Kidney epithelial cell (primary cell): Measurements from ENCODE around the gene KIAA1671. TPM values are rescaled to one million over a fixed set of nuclear protein-coding genes. Genes with fewer than 3 reads are reported as not detected.
"Not testable (repeated sequence)": the region's sequence is repeated elsewhere in the genome, so short reads cannot be mapped to it uniquely, and the experiment has no call there.

Source experiments
- DNase-seq: peaks from one replicate; pipeline ENCODE4 v3.0.0-alpha.2; 2010; ENCODE audit warnings: low read depth
- H3K27me3 ChIP-seq: 2 replicates; pipeline ENCODE4 v1.6.0; 2011; ENCODE audit warnings: low read length; ENCODE audit not compliant: control insufficient read depth, insufficient read depth
- H3K36me3 ChIP-seq: 2 replicates; pipeline ENCODE4 v1.5.1; 2011; ENCODE audit warnings: low read length; ENCODE audit not compliant: control insufficient read depth, insufficient read depth
- H3K4me3 ChIP-seq: 2 replicates; pipeline ENCODE4 v1.5.1; 2011; ENCODE audit warnings: low read depth, mild to moderate bottlenecking, control low read depth, low read length
- total RNA-seq: library from RNA; depleted of rRNA; stranded (reverse); fragments of >200 nt; gene quantifications from 2 replicates; pipeline ENCODE4 v1.2.3, GENCODE V29; 2015
- TF ChIP-seq, protein P1 (sequence below): IDR thresholded peaks from 2 replicates; pipeline ENCODE4 v1.5.1; 2011; ENCODE audit warnings: mild to moderate bottlenecking, moderate library complexity, low read length, control low read depth, inconsistent platforms; ENCODE audit not compliant: insufficient read depth, poor library complexity, severe bottlenecking

Gene KIAA1671
- total RNA-seq: 32.3 and 35.6 TPM in 2 replicates

GRCh38 chr22:24951942-24952836, at the start of gene KIAA1671:
TSS of gene KIAA1671 (plus strand) at chr22:24952716. CDS start at chr22:25028000, 75,284 bp downstream.
- TF ChIP-seq, protein P1, sequence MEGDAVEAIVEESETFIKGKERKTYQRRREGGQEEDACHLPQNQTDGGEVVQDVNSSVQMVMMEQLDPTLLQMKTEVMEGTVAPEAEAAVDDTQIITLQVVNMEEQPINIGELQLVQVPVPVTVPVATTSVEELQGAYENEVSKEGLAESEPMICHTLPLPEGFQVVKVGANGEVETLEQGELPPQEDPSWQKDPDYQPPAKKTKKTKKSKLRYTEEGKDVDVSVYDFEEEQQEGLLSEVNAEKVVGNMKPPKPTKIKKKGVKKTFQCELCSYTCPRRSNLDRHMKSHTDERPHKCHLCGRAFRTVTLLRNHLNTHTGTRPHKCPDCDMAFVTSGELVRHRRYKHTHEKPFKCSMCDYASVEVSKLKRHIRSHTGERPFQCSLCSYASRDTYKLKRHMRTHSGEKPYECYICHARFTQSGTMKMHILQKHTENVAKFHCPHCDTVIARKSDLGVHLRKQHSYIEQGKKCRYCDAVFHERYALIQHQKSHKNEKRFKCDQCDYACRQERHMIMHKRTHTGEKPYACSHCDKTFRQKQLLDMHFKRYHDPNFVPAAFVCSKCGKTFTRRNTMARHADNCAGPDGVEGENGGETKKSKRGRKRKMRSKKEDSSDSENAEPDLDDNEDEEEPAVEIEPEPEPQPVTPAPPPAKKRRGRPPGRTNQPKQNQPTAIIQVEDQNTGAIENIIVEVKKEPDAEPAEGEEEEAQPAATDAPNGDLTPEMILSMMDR: peak; percentile 99
- Histone ChIP-seq H3K27me3 (peaks cover 5% of the 10 kb centered on the region), H3K4me3 (peak within 1 kb of the TSS; percentile 77), H3K36me3 (no peaks in the 10 kb centered on the region)
- DNase-seq: no peak

DNA sequence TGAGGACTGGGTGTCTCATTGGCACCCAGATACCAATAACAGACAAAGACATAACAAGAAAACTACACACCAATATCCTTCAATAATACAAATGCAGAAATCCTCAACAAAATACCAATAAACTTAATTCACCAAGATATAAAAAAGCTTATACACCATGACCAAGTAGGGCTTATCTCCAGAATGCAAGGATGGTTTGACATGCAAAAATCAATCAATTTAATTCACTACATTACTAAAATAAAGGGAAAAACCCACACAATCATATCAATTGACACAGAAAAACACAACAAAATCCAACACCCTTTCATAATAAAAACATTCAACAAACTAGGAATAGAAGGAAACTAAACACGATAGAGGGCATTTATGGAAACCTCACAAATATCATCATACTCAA, 46.6 kb upstream of the KIAA1671 start:
- H3K4me3 ChIP-seq: no peak overlapping the region
- DNase-seq: no peak
- H3K27me3 ChIP-seq: no peaks in the 10 kb centered on the region
- TF ChIP-seq, protein P1: no peak
- H3K36me3 ChIP-seq: no peaks in the 10 kb centered on the region

- not testable (repeated sequence) for DNase-seq, H3K4me3 ChIP-seq, H3K36me3 ChIP-seq, H3K27me3 ChIP-seq
These were observed 45.4 kb upstream of the KIAA1671 start for GRCh38 chr22:24907101-24907500.

DNA sequence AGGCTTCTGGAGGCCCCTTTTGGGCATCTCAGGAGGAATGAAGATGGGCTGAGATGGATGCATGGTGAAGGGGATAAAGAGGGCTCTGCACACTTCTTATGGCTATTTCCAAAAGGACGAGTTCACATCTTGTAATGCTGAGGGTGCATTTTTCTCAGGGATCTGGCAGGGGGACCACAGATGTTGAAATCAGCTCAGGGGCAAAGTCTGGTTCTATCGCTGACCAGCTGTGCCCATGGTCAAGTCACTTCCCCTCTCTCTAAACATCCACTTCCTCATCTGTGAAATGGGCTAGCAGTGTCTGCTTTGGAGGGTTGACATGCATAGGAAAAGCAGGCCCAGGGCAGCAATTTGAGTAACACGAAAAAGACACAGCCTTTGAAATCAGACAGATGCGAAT, 32.5 kb upstream of the KIAA1671 start:
- no peak for DNase-seq
- no peaks in the 10 kb centered on the region for H3K27me3 ChIP-seq
- TF ChIP-seq, protein P1: no peak
- no peak overlapping the region for H3K4me3 ChIP-seq
- H3K36me3 ChIP-seq: no peaks in the 10 kb centered on the region

DNA sequence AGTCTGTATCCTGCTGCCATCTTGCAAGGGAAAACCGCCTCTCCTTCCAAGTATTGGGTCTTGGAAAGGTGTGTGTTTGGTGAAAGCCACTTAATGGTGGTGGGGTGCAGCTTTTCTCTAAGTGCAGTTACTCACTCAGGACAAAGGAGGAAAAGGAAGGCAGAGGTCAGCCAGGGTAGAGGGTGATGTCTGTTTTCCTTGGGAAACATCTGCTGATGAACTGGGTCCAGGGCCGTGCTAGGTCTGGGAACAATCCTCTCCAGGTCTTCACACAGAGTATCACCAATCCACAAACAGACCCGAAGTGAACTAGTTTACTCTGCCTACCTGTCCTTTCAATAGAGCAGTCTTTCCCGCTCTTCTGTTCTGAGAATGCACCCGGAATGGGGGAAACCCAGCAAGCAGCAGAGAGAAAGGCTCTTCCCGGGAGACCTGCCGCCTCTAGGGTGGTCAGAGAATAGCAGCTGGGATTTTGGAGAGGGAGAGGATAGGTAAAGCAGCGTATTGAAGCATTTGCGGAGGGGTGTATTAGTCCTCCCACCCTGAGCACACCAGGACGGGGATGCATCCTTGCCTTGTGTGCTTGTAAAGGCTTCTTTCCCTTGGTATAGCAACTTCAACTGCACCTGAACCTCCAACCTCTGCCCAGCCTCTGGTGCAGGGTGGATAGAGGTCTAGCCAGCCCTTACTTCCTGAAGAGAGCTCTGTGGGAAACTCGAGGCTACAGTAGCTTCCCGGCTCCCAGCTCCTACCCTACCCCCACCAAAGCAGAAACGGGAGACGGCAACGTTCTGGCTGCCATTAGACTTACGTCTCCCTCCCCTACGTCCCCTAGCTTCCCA, 26.7 kb upstream of the KIAA1671 start:
- DNase-seq: no peak
- TF ChIP-seq, protein P1: no peak
- no peaks in the 10 kb centered on the region for H3K27me3 ChIP-seq
- no peaks in the 10 kb centered on the region for H3K36me3 ChIP-seq
- H3K4me3 ChIP-seq: no peak overlapping the region

DNA sequence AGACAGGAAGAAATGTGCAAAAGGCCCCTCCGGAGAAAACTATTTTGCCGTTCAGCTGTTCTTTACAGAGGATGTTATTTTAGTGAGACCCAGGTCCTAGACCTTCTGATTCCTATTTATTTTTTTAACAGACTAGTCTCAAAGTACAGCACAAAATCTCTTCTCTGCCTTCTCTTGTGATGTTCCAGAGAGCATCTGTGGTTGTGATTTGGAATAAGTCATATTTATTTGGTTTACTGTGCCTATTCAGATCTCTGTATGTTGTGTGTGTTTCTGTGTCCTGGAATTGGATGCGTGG, 26.1 kb upstream of the KIAA1671 start:
- DNase-seq: no peak
- Histone ChIP-seq H3K4me3 (no peak overlapping the region), H3K27me3 (no peaks in the 10 kb centered on the region), H3K36me3 (no peaks in the 10 kb centered on the region)
- TF ChIP-seq, protein P1: no peak
